Cortex of kidney (tissue), 1 donor: Measurements from ENCODE around the gene NDUFAF2.
"Not testable (repeated sequence)": the region's sequence is repeated elsewhere in the genome, so short reads cannot be mapped to it uniquely, and the experiment has no call there.

Experiments used
- DNase-seq: peaks from one replicate; lab custom pipeline; 2025; lab: John Stamatoyannopoulos, UW

The NDUFAF2 gene

GRCh38 chr5:61178702-61179101, 233.7 kb downstream of the NDUFAF2 start:
- DNase-seq: no peak

GRCh38 chr5:61180886-61181285, 235.9 kb downstream of the NDUFAF2 start:
- no peak for DNase-seq

DNA sequence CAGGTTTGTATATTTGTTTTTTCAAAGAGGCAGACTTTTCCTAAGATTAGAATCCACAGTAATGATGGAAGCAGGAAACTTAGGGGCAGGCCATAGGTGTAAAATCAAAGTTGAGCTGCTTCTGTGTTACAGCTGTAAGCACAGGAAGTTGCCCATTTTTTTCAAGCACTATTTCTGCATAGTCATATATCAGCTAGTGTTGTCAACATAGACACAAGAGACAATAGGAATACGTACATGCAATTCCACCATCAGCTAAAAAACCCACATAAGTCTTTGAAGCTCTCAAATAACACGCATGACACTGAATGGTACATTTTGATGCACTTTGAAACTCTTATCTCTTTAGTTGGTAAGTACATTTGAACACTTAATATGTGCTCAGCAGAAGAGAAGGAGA, 237.4 kb downstream of the NDUFAF2 start:
- no peak for DNase-seq

GRCh38 chr5:61183538-61183937, 238.5 kb downstream of the NDUFAF2 start:
- DNase-seq: no peak

DNA sequence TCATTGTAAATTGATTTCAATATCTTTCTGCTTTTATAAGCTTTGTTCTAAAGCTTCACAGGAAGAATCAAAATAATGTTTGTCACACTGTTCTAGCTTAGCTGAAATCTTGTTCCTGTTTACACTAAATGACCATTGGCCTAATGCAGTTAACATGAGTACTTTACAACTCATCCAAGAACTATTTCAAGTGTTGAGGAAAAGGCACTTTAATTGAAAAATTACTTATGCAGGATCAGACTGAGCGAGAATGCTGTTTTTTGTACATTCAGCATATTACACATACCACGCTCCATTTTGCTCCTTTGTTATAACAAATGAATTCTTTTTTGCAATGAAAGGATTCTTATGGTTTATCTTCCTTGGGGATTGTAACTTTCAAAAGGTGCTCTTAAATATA, 239.7 kb downstream of the NDUFAF2 start:
- DNase-seq: no peak

DNA sequence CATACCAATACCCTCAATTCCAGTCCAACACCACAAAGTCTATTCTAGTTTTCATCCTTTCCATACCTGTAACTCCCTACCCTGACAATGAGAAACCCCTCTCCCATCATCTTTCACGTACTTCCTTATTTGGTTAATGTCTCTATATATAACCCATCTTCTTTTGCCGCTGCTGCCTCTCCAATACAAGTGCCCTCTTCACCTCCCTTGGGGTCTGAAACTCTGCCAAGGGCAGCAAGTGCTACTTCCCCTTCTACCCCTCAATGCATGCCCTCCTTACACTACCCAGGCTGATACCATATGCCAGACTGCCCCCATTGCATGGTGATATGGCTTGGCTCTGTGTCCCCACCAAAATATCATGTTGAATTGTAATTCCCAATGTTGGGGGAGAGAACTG, 241.6 kb downstream of the NDUFAF2 start:
- no peak for DNase-seq

DNA sequence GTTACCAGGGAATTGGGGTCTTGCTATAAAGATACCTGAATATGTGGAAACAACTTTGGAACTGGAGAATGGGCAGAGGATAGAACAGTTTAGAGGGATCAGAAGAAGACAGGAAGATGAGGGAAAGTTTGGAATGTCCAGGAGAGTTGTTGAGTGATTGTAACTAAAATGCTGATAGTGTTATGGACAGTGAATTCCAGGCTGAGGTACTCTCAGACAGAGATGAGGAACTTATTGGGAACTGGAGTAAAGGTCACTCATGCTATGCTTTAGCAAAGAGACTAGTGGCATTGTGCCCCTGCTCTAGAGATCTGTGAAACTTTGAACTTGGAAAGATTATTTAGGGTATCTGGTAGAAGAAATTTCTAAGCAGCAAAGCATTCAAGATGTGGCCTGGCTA, 242.3 kb downstream of the NDUFAF2 start:
- DNase-seq: not testable (repeated sequence)

DNA sequence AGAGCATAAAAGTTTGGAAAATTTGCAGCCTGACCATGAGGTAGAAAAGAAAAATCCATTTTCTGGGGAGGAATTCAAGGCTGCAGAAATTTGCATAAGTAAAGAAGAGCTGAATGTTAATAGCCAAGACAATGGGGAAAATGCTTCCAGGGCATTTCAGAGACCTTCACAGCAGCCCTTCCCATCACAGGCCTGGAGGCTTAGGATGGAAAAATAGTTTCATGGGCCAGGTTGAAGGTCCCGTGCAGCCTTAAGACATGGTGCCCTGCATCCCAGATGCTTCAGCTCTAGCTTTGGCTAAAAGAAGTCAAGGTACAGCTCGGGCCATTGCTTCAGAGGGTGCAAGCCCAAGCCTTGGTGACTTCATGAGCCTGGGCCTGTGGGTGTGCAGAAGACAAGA, 242.8 kb downstream of the NDUFAF2 start:
- not testable (repeated sequence) for DNase-seq

- no peak for DNase-seq
These were observed 253.6 kb downstream of the NDUFAF2 start for GRCh38 chr5:61198606-61199005.

DNA sequence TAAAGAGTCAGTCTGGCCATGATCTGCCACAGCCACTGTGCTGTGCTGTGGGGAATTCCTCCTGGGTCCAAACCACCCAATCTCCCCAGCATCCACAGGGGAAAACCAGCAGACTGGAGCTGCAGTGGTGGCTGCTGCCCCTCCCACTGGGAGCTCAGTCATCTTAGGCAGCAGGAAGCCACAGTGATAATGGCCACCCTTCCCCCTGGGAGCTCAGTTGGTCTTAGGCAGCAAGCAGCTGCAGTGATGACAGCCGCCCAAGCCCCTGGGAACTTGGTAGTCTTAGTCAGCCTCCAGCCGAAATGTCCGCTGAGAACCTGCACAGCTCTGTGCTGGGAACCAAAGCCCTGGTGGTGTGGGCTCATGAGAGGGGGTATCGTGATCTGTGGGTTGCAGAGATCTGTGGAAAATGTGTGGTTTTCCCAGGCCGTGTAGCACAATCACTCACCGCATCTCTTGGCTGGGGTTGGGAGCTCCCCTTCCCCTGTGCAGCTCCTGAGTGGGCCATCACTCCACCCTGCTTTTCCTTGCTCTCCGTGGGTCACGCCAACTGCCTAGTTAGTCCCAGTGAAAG, 255.7 kb downstream of the NDUFAF2 start:
- no peak for DNase-seq

- no peak for DNase-seq
These were observed 257.2 kb downstream of the NDUFAF2 start for GRCh38 chr5:61202213-61202612.
